ENCODE data around the gene SERPINA10. TPM values are rescaled to one million over a fixed set of nuclear protein-coding genes. Genes with fewer than 3 reads are reported as not detected.
"Not testable (repeated sequence)": the region's sequence is repeated elsewhere in the genome, so short reads cannot be mapped to it uniquely, and the experiment has no call there.

SERPINA10 gene
- polyA plus RNA-seq, 12 donors, result 0.03 to 0.43 (median 0.04) TPM; not detected in 6

- no peak for DNase-seq
Measured at GRCh38 chr14:94285158-94285557, 7.9 kb downstream of the SERPINA10 start.

GRCh38 chr14:94284221-94284620 lies 8.8 kb downstream of the SERPINA10 start:
- DNase-seq, result no peak

DNA sequence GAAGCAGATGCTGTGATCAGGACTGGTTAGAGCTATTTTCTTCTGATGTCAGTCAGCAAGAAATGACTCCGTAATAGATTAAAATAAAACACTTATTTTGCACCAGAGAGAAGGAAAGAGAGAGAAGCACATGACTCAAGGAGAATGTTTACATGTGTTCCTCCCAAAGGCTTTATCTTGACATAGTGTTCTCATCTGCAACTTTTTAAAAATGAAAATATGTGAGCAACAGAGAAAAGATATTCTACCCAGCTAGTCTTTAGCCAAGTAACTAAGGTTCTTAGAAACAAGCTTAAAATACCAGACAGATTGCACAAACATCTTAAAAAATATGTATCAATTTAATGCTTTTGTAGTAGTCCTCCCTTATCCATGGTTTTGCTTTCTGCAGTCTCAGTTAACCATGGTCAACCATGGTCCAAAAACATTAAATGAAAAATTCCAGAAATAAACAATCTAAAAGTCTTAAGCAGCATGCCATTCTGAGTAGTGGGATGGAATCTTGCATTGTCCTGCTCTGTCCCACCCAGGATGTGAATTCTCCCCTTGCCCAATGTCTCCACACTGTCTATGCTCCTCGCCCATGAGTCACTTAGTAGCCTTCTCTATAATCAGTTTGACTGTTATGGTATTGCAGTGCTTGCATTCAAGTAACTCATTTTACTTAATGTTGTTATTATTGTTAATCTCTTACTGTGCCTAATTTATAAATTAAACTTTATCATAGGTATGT lies 9.9 kb downstream of the SERPINA10 start:
- DNase-seq, result no peak

GRCh38 chr14:94278731-94279130 lies 14.3 kb downstream of the SERPINA10 start:
- no peak for DNase-seq

GRCh38 chr14:94276898-94277561 lies 16.0 kb downstream of the SERPINA10 start:
- not testable (repeated sequence) for DNase-seq

- no peak for DNase-seq
Measured at GRCh38 chr14:94269156-94269555, 23.9 kb downstream of the SERPINA10 start.

DNA sequence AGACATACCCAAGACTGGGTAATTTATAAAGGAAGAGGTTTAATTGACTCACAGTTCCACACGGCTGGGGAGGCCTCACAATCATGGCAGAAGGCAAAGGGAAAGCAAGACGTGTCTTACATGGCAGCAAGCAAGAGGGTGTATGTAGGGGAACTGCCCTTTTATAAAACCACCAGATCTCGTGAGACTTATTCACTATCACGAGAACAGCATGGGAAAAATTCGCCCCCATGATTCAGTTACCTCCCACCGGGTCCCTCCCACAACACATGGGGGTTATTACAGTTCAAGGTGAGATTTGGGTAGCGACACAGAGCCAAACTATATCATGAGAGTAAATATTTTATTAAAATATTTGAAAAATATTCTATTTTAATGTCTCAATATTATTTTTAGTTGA lies 24.5 kb downstream of the SERPINA10 start:
- DNase-seq, result not testable (repeated sequence)

GRCh38 chr14:94267352-94267751 lies 25.7 kb downstream of the SERPINA10 start:
- no peak for DNase-seq

- DNase-seq, result not testable (repeated sequence)
Measured at GRCh38 chr14:94264195-94264594, 28.9 kb downstream of the SERPINA10 start.

DNA sequence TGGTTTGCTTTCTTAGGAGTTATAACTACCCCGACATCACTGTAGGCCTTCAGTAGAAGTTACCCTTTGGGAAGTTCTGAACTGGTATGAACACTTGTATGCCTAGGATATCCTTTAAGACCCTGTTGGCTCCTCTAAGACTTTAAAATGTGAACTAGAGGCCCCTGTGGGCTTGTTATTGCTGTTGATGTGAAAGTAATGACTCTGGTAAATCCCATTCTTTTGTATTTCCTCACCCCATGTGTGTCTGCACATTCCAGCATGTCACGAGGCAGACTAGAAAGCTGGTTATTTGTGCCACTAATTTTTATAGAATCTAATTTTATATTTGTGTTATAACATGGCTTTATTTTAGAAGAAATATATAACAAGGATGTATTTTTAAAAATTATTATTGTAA lies 48.9 kb downstream of the SERPINA10 start:
- no peak for DNase-seq

DNA sequence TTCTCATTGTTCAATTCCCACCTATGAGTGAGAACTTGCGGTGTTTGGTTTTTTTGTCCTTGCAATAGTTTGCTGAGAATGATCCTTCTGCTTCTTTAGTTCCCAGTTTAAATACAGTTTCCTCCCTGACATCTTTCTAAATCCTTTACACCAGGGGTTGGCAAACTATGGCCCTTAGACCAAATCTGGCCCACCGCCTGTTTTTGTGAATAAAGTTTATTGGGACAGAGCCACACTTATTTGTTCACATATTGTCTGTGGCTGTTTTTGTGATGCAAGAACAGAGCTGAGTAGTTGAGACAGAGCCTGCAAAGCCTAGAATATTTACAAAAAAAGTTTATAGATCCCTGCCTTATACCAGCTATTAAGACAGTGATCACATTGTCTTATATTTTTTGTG lies 53.7 kb downstream of the SERPINA10 start:
- DNase-seq, result no peak

- DNase-seq, result no peak
Measured at GRCh38 chr14:94237983-94238382, 55.1 kb downstream of the SERPINA10 start.

GRCh38 chr14:94237046-94237445 lies 56.0 kb downstream of the SERPINA10 start:
- no peak for DNase-seq

Other genes starting within 250 kb of the SERPINA10 start
- 100 to 1,000 TPM in 4 of 12 donors, 10 to 100 TPM in 7, not detected in 1; 86.0 to 163 (median 93.9) TPM for gene DDX24, start 212.1 kb downstream of the SERPINA10 start, polyA plus RNA-seq (ENCODE audit: insufficient read length in 12 of 12)
- 10 to 100 TPM in 11 of 12 donors, not detected in 1; 10.7 to 69.1 (median 15.5) TPM for gene IFI27L1, start 212.0 kb downstream of the SERPINA10 start, polyA plus RNA-seq (ENCODE audit: insufficient read length in 12 of 12)
- 1 to 10 TPM in 10 of 12 donors, not detected in 2; 1.4 to 5.7 (median 3.1) TPM for gene IFI27, start 182.5 kb downstream of the SERPINA10 start, polyA plus RNA-seq (ENCODE audit: insufficient read length in 12 of 12)
- gene IFI27L2, start 163.7 kb downstream of the SERPINA10 start, polyA plus RNA-seq (ENCODE audit: insufficient read length in 12 of 12), result 10 to 100 TPM in 9 of 12 donors, 1 to 10 TPM in 2, not detected in 1; 7.6 to 29.5 (median 12.5) TPM
- under 1 TPM in 8 of 12 donors, not detected in 4; 0.10 to 0.30 (median 0.19) TPM for gene PPP4R4, start 118.9 kb downstream of the SERPINA10 start, polyA plus RNA-seq (ENCODE audit: insufficient read length in 12 of 12)
- under 1 TPM in 2 of 12 donors, not detected in 10; 0.21 to 0.86 TPM for gene SERPINA6, start 30.1 kb upstream of the SERPINA10 start, polyA plus RNA-seq (ENCODE audit: insufficient read length in 12 of 12)
- not detected for gene SERPINA2, start 73.4 kb upstream of the SERPINA10 start, polyA plus RNA-seq (ENCODE audit: insufficient read length in 12 of 12)
- gene SERPINA1, start 95.3 kb upstream of the SERPINA10 start, polyA plus RNA-seq (ENCODE audit: insufficient read length in 12 of 12), result 10 to 100 TPM in 4 of 12 donors, 1 to 10 TPM in 7, not detected in 1; 1.1 to 98.2 (median 2.3) TPM
- gene SERPINA11, start 159.5 kb upstream of the SERPINA10 start, polyA plus RNA-seq (ENCODE audit: insufficient read length in 12 of 12), result under 1 TPM in 3 of 12 donors, not detected in 9; 0.13 to 0.75 (median 0.26) TPM
- not detected for gene SERPINA9, start 182.9 kb upstream of the SERPINA10 start, polyA plus RNA-seq (ENCODE audit: insufficient read length in 12 of 12)
- not detected for gene SERPINA12, start 216.2 kb upstream of the SERPINA10 start, polyA plus RNA-seq (ENCODE audit: insufficient read length in 12 of 12)